Tibial nerve (tissue), 4 donors: Measurements from ENCODE around the gene NEMF. TPM values are rescaled to one million over a fixed set of nuclear protein-coding genes. Genes with fewer than 3 reads are reported as not detected.
A peak's percentile ranks its signal among the peaks of the same experiment; 100 is the strongest.

Source experiments
- DNase-seq, 2 donors: peaks; one replicate each; pipeline ENCODE4 v3.0.0-alpha.2; 2019; ENCODE audit warnings: low spot score in 2 of 2
- H3K27ac ChIP-seq, 4 donors: fragments of 200-600 bp; sonication (generic) in 3 of 4; one replicate each; pipeline ENCODE4 v1.5.1; 2017 to 2019; ENCODE audit warnings: mild to moderate bottlenecking in 1 of 4
- H3K27me3 ChIP-seq, 2 donors: fragments of 200-600 bp; sonication (generic) in 1 of 2; one replicate each; pipeline versions ENCODE4 v1.5.1 to v1.6.0; 2017 to 2019
- H3K36me3 ChIP-seq, 3 donors: fragments of 200-600 bp; sonication (generic); one replicate each; pipeline ENCODE4 v1.5.1; 2018 to 2019
- H3K4me1 ChIP-seq, 4 donors: fragments of 200-600 bp; sonication (generic) in 3 of 4; one replicate each; pipeline ENCODE4 v1.5.1; 2017 to 2019
- H3K4me3 ChIP-seq, 4 donors: fragments of 200-600 bp; sonication (generic) in 3 of 4; one replicate each; pipeline ENCODE4 v1.5.1; 2017 to 2019; ENCODE audit warnings: mild to moderate bottlenecking in 1 of 4, moderate library complexity in 1 of 4
- H3K9me3 ChIP-seq, 4 donors: fragments of 200-600 bp; sonication (generic) in 3 of 4; one replicate each; pipeline ENCODE4 v1.5.1; 2017 to 2019
- CTCF ChIP-seq, 5 experiments: fragments of 200-600 bp in 3 of 5; fragments of 450-650 bp in 2 of 5; sonication (generic) in 3 of 5; IDR thresholded peaks; one replicate each; pipeline ENCODE4 v1.5.1; 2016 to 2019; ENCODE audit warnings: antibody characterized with exemption in 5 of 5, mild to moderate bottlenecking in 3 of 5, moderate library complexity in 2 of 5
- EP300 ChIP-seq, 2 donors: sonication (generic); formaldehyde crosslinking; IDR thresholded peaks; one replicate each; pipeline ENCODE4 v1.6.1; 2017; ENCODE audit warnings: antibody characterized with exemption in 2 of 2, mild to moderate bottlenecking in 1 of 2
- POLR2A ChIP-seq, 2 donors: fragments of 450-650 bp; IDR thresholded peaks; one replicate each; pipeline ENCODE4 v1.6.1; 2017; ENCODE audit warnings: antibody characterized with exemption in 2 of 2, mild to moderate bottlenecking in 2 of 2, moderate library complexity in 2 of 2
- WGBS, 2 donors: methylation state at CpG; one replicate each; pipeline ENCODE4 v1.1.5; 2018; 5-methylcytosine and 5-hydroxymethylcytosine counted together
- total RNA-seq, 4 donors: library from RNA; depleted of rRNA; stranded (reverse); fragments of >200 nt; gene quantifications; one replicate each; pipeline ENCODE4 v1.1.0, GENCODE V29; 2016

Gene NEMF
- total RNA-seq, 4 donors from 2014 or later = 100 to 215 (median 138) TPM

DNA sequence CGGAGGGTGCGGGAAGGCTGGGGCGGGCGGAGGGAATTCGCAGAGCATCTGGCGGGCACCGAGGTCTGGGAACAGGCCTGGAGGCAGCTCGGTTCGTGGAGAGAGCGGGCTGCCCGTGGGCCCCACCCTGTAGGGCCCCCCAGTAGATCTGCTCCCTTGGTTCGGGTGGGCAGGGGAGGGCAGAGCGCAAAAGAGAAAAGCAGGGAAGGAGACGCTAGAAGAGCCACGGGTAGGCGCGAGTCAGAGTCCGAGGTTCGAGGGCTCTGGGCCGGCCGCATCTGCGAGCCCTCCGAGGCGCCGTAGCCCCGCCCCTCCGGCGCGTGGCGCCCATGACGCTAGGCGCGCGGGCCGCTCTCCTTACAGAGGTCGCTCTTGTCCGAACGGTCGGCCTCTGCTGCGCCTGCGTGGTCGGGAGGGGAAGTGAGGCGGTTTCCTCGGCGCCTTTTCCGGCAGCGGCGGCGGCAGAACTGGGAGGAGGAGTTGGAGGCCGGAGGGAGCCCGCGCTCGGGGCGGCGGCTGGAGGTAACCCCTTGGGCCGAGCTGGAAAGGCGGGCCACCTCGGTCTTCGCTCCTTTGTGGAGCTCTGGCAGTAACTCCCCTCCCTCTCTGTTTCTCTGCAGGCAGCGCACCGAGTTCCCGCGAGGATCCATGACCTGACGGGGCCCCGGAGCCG is 40.2 kb upstream of the NEMF start, which contains the start of gene ARF6:
Gene ARF6, plus strand, starts transcription at position 447 of the 673 bp plus-strand sequence. CDS start 655 bp downstream, outside the sequence.
- Histone ChIP-seq H3K36me3 (peaks cover 0 to 13% (median 0%) of the 10 kb centered on the region in 3 donors), H3K4me3 (peak within 1 kb of the TSS; percentile 81 to 100 (median 96)), H3K4me1 (peaks cover 0 to 46% (median 37%) of the 10 kb centered on the region in 4 donors), H3K27me3 (no peaks in the 10 kb centered on the region), H3K27ac (peak within 1 kb of the TSS; percentile 97 to 100 (median 100)), H3K9me3 (no peaks in the 10 kb centered on the region)
- peak; percentile 80 to 98 for TF ChIP-seq EP300 (IDR thresholded peaks at IDR 0.05)
- TF ChIP-seq POLR2A (IDR thresholded peaks at IDR 0.05) = peak; percentile 93 to 98
- TF ChIP-seq CTCF (IDR thresholded peaks at IDR 0.05) = peak in 2 of 5 experiments; percentile 41 to 53
- WGBS, 2 donors = 1% methylated on average over 25 to 47 of the region's 66 CpGs
- peak; percentile 94 to 97 for DNase-seq

GRCh38 chr14:49892301-49892635 is 39.7 kb upstream of the NEMF start:
- H3K9me3 ChIP-seq = no peaks in the 10 kb centered on the region
- H3K4me1 ChIP-seq = peaks cover 0 to 41% (median 32%) of the 10 kb centered on the region in 4 donors
- H3K4me3 ChIP-seq = peak overlapping the region; percentile 81 to 100 (median 96)
- peak overlapping the region; percentile 97 to 100 (median 100) for H3K27ac ChIP-seq
- 2% methylated on average over 12 of the region's 12 CpGs for WGBS, 2 donors
- no peaks in the 10 kb centered on the region for H3K27me3 ChIP-seq
- peak in 1 of 2 donors; percentile 68 for DNase-seq
- TF ChIP-seq CTCF (IDR thresholded peaks at IDR 0.05) = no peak
- TF ChIP-seq EP300 (IDR thresholded peaks at IDR 0.05) = no peak
- TF ChIP-seq POLR2A (IDR thresholded peaks at IDR 0.05) = no peak
- peaks cover 0 to 13% (median 0%) of the 10 kb centered on the region in 3 donors for H3K36me3 ChIP-seq

DNA sequence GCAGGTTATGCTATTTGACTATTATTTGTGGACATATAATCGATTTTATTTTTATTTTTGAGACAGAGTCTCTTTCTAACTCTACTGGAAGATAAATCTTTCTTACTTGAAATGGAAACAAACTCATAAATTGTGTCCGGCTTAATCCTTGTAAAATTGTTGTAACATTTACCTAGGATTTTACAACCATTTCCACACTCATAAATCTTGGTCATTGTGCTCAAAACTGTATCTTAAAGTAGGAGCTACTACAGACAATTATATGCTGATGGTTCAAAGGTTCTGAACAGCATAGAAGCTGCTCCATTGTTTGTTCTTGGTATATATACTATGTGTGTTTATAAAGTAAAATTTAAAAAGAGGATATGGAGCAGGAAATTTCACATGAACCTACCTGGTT is 35.7 kb upstream of the NEMF start:
- Histone ChIP-seq H3K4me1 (peaks cover 0 to 7% (median 5%) of the 10 kb centered on the region in 4 donors), H3K27ac (no peak overlapping the region), H3K36me3 (no peaks in the 10 kb centered on the region), H3K27me3 (no peaks in the 10 kb centered on the region), H3K4me3 (no peak overlapping the region), H3K9me3 (no peaks in the 10 kb centered on the region)
- 78 to 88% methylated on average over 2 of the region's 2 CpGs for WGBS, 2 donors
- no peak for DNase-seq
- TF ChIP-seq EP300 (IDR thresholded peaks at IDR 0.05) (no peak), CTCF (IDR thresholded peaks at IDR 0.05) (no peak), POLR2A (IDR thresholded peaks at IDR 0.05) (no peak)

DNA sequence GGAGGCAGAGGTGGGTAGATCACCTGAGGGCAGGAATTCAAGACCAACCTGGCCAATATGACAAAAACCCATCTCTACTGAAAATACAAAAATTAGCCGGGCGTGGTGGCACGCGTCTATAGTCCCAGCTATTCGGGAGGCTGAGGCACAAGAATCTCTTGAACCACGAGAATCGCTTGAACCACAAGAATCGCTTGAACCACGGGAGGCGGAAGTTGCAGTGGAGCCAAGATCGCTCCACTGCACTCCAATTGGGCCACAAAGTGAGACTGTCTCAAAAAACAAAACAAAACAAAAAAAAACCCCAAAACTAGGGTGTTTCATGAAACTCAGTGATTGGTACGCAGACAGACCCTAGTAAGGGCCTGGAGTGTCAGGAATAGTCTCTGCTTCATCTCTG is 33.9 kb upstream of the NEMF start:
- TF ChIP-seq CTCF (IDR thresholded peaks at IDR 0.05) (no peak), EP300 (IDR thresholded peaks at IDR 0.05) (no peak), POLR2A (IDR thresholded peaks at IDR 0.05) (no peak)
- Histone ChIP-seq H3K36me3 (no peaks in the 10 kb centered on the region), H3K4me1 (peaks cover 0 to under 1% (median under 1%) of the 10 kb centered on the region in 4 donors), H3K27me3 (no peaks in the 10 kb centered on the region), H3K9me3 (no peaks in the 10 kb centered on the region), H3K27ac (no peak overlapping the region), H3K4me3 (no peak overlapping the region)
- DNase-seq = no peak
- WGBS, 2 donors = 96% methylated on average over 12 of the region's 12 CpGs
